Measurements from ENCODE around the gene BROX.

The BROX gene

DNA sequence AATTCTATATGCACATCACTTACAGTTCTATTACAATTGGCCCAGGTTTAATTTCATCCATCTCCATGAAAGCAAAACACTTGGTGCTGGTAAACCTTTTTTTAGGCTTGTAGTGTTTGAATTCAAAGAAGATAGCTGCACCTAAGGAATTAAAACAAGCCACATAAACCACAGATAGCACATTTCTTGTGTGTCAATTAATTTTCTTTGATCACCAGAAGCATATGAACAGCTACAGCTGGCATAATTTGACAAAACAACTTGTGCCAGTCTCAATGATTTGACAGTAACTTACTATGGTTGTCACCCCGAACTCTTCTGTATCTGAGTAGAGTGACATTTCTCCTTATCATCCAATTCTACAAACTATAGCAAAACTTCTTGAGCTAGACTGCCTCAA lies 42.3 kb upstream of the BROX start:
- H3K4me2 ChIP-seq (ENCODE audit: insufficient read depth, low read length): no peak overlapping the region
- no peak overlapping the region for H3K9ac ChIP-seq (ENCODE audit: low read depth, low read length)
- no peak overlapping the region for H2AFZ ChIP-seq (ENCODE audit: low read depth, low read length)
- H3K27me3 ChIP-seq (ENCODE audit: insufficient read depth, low read length, poor library complexity): no peaks in the 10 kb centered on the region
- DNase-seq (no peak), ATAC-seq (ENCODE audit: insufficient read depth, low read depth) (no peak)
- no peak overlapping the region for H3K4me3 ChIP-seq (ENCODE audit: low read depth in 1 of 2, low read length in 2 of 2)
- H3K36me3 ChIP-seq (ENCODE audit: insufficient read depth, low read length): peaks cover 62% of the 10 kb centered on the region
- TF ChIP-seq, protein P1, sequence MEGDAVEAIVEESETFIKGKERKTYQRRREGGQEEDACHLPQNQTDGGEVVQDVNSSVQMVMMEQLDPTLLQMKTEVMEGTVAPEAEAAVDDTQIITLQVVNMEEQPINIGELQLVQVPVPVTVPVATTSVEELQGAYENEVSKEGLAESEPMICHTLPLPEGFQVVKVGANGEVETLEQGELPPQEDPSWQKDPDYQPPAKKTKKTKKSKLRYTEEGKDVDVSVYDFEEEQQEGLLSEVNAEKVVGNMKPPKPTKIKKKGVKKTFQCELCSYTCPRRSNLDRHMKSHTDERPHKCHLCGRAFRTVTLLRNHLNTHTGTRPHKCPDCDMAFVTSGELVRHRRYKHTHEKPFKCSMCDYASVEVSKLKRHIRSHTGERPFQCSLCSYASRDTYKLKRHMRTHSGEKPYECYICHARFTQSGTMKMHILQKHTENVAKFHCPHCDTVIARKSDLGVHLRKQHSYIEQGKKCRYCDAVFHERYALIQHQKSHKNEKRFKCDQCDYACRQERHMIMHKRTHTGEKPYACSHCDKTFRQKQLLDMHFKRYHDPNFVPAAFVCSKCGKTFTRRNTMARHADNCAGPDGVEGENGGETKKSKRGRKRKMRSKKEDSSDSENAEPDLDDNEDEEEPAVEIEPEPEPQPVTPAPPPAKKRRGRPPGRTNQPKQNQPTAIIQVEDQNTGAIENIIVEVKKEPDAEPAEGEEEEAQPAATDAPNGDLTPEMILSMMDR (IDR thresholded peaks at IDR 0.05; ENCODE audit: borderline replicate concordance, extremely low read depth, low read length, poor library complexity, severe bottlenecking): no peak
- no peak for TF ChIP-seq EZH2 (IDR thresholded peaks at IDR 0.05; ENCODE audit: borderline replicate concordance, low read depth, low read length, severe bottlenecking)
- no peak overlapping the region for H3K27ac ChIP-seq (ENCODE audit: low read length)
- H3K79me2 ChIP-seq (ENCODE audit: insufficient read depth, low read length): no peaks in the 10 kb centered on the region
- no peaks in the 10 kb centered on the region; the same call in 1 of the 2 replicates for H4K20me1 ChIP-seq (ENCODE audit: insufficient read depth, low read length)
- no peaks in the 10 kb centered on the region for H3K9me3 ChIP-seq (ENCODE audit: insufficient read depth, low read length, severe bottlenecking)
- H3K4me1 ChIP-seq (ENCODE audit: insufficient read depth, low read length): no peaks in the 10 kb centered on the region

DNA sequence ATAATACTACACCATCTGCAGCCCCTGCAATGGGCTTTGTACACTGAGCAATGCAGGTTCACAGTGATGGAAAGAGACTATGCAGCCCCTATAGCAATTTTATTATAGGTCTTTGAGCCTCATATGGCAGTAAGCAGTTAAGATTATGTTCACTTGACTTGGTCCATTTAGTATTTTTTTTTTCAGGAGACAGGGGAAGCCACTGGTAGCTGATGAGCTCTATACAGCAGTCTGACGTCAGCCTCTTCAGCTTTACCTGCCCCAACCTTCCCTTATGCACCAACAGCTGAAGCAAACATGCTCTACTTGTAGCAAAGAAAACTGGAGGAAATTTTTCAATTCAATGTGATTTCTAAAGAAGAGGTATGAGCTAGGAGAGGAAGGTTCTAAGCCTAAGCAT lies 32.3 kb upstream of the BROX start:
- Histone ChIP-seq H4K20me1 (ENCODE audit: insufficient read depth, low read length) (no peaks in the 10 kb centered on the region), H3K4me1 (ENCODE audit: insufficient read depth, low read length) (no peaks in the 10 kb centered on the region), H3K9me3 (ENCODE audit: insufficient read depth, low read length, severe bottlenecking) (no peaks in the 10 kb centered on the region), H3K27ac (ENCODE audit: low read length) (no peak overlapping the region), H3K27me3 (ENCODE audit: insufficient read depth, low read length, poor library complexity) (no peaks in the 10 kb centered on the region), H3K36me3 (ENCODE audit: insufficient read depth, low read length) (peaks cover 26% of the 10 kb centered on the region), H2AFZ (ENCODE audit: low read depth, low read length) (no peak overlapping the region), H3K79me2 (ENCODE audit: insufficient read depth, low read length) (no peaks in the 10 kb centered on the region), H3K4me3 (ENCODE audit: low read depth in 1 of 2, low read length in 2 of 2) (no peak overlapping the region), H3K9ac (ENCODE audit: low read depth, low read length) (no peak overlapping the region), H3K4me2 (ENCODE audit: insufficient read depth, low read length) (no peak overlapping the region)
- ATAC-seq (ENCODE audit: insufficient read depth, low read depth) (no peak), DNase-seq (no peak)
- no peak for TF ChIP-seq EZH2 (IDR thresholded peaks at IDR 0.05; ENCODE audit: borderline replicate concordance, low read depth, low read length, severe bottlenecking)
- TF ChIP-seq, protein P1 (IDR thresholded peaks at IDR 0.05; ENCODE audit: borderline replicate concordance, extremely low read depth, low read length, poor library complexity, severe bottlenecking): no peak

DNA sequence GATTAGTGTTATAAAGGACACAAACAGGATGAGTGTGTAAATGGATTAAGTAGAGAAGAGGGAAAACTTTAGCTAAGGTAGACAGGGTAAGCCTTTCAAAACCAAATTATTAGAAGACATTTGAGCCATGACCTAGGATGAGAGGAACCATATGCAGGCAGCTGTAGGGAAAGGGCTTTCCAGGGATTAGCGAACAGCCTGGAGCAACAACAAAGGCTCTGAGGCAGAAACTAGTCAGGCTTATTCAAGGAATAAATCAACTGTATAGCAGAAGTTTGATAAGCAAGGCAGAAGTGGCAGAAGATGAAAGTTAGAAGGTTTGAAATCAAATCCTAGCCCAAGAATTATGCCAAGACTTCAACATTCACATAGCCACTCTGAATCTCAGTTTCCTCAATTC lies 21.3 kb upstream of the BROX start:
- Histone ChIP-seq H4K20me1 (ENCODE audit: insufficient read depth, low read length) (peaks cover 3% of the 10 kb centered on the region; the same call in 1 of the 2 replicates), H3K27me3 (ENCODE audit: insufficient read depth, low read length, poor library complexity) (no peaks in the 10 kb centered on the region), H3K79me2 (ENCODE audit: insufficient read depth, low read length) (peaks cover 9% of the 10 kb centered on the region), H3K4me3 (ENCODE audit: low read depth in 1 of 2, low read length in 2 of 2) (no peak overlapping the region), H3K27ac (ENCODE audit: low read length) (no peak overlapping the region), H3K4me1 (ENCODE audit: insufficient read depth, low read length) (no peaks in the 10 kb centered on the region), H3K9ac (ENCODE audit: low read depth, low read length) (no peak overlapping the region), H3K36me3 (ENCODE audit: insufficient read depth, low read length) (peaks cover 34% of the 10 kb centered on the region), H2AFZ (ENCODE audit: low read depth, low read length) (no peak overlapping the region), H3K9me3 (ENCODE audit: insufficient read depth, low read length, severe bottlenecking) (no peaks in the 10 kb centered on the region), H3K4me2 (ENCODE audit: insufficient read depth, low read length) (no peak overlapping the region)
- DNase-seq (no peak), ATAC-seq (ENCODE audit: insufficient read depth, low read depth) (no peak)
- no peak for TF ChIP-seq EZH2 (IDR thresholded peaks at IDR 0.05; ENCODE audit: borderline replicate concordance, low read depth, low read length, severe bottlenecking)
- TF ChIP-seq, protein P1 (IDR thresholded peaks at IDR 0.05; ENCODE audit: borderline replicate concordance, extremely low read depth, low read length, poor library complexity, severe bottlenecking): no peak

DNA sequence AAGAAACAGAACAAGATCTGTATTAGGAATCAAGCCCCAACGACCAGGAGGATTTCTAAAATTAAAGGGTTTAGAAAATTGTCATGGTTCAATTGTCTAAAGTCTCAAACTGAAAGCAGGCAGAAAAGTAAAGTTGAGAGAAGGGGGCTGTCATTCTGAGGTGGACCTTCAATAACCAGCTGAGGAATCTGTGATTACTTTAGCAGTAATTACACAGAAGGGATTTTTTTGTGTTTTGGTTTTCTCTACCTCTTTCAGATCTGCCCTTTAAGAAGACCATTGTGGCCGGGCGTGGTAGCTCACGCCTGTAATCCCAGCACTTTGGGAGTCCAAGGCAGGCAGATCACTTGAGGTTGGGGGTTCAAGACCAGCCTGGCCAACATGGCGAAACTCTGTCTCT lies 17.4 kb upstream of the BROX start:
- Histone ChIP-seq H3K4me3 (ENCODE audit: low read depth in 1 of 2, low read length in 2 of 2) (no peak overlapping the region), H3K79me2 (ENCODE audit: insufficient read depth, low read length) (peaks cover 21% of the 10 kb centered on the region), H2AFZ (ENCODE audit: low read depth, low read length) (no peak overlapping the region), H3K4me1 (ENCODE audit: insufficient read depth, low read length) (no peaks in the 10 kb centered on the region), H3K9ac (ENCODE audit: low read depth, low read length) (no peak overlapping the region), H3K27ac (ENCODE audit: low read length) (no peak overlapping the region), H3K4me2 (ENCODE audit: insufficient read depth, low read length) (no peak overlapping the region), H3K27me3 (ENCODE audit: insufficient read depth, low read length, poor library complexity) (no peaks in the 10 kb centered on the region), H4K20me1 (ENCODE audit: insufficient read depth, low read length) (peaks cover 3% of the 10 kb centered on the region; the same call in 1 of the 2 replicates), H3K36me3 (ENCODE audit: insufficient read depth, low read length) (peaks cover 20% of the 10 kb centered on the region), H3K9me3 (ENCODE audit: insufficient read depth, low read length, severe bottlenecking) (no peaks in the 10 kb centered on the region)
- ATAC-seq (ENCODE audit: insufficient read depth, low read depth): no peak
- TF ChIP-seq, protein P1 (IDR thresholded peaks at IDR 0.05; ENCODE audit: borderline replicate concordance, extremely low read depth, low read length, poor library complexity, severe bottlenecking): no peak
- TF ChIP-seq EZH2 (IDR thresholded peaks at IDR 0.05; ENCODE audit: borderline replicate concordance, low read depth, low read length, severe bottlenecking): no peak
- DNase-seq: no peak

All from DND-41 (cell line).